SU-DHL-6 (cell line): ENCODE results near the gene CHRNE.

Source experiments
- H2AFZ ChIP-seq: fragments of 200-600 bp; sonication (generic); 2 replicates; pipeline ENCODE4 v1.6.1; 2014; ENCODE audit warnings: low read depth, mild to moderate bottlenecking, moderate library complexity, mixed read lengths, antibody characterized with exemption, low read length; ENCODE audit not compliant: severe bottlenecking
- H3F3A ChIP-seq: fragments of 200-600 bp; shearing (Covaris generic); 2 replicates; pipeline ENCODE4 v1.6.0; 2016; ENCODE audit warnings: antibody characterized with exemption, mild to moderate bottlenecking; ENCODE audit not compliant: insufficient read depth
- H3K27ac ChIP-seq: fragments of 200-600 bp; sonication (generic); 2 replicates; pipeline ENCODE4 v1.5.1; 2016; ENCODE audit warnings: low read depth, mild to moderate bottlenecking, low read length, moderate library complexity, mixed read lengths
- H3K27me3 ChIP-seq: fragments of 200-600 bp; sonication (generic), shearing (Covaris generic); 2 replicates; pipeline ENCODE4 v1.6.0; 2014; ENCODE audit warnings: mild to moderate bottlenecking, low read length
- H3K36me3 ChIP-seq: fragments of 200-600 bp; sonication (generic); 2 replicates; pipeline ENCODE4 v1.6.1; 2014; ENCODE audit warnings: mild to moderate bottlenecking, low read length, mixed read lengths
- H3K4me2 ChIP-seq: fragments of 300-600, 200-600 bp; shearing (Covaris generic), sonication (generic); 2 replicates; pipeline ENCODE4 v1.6.0; 2014; ENCODE audit warnings: low read length, low read depth, mild to moderate bottlenecking; ENCODE audit not compliant: poor library complexity, severe bottlenecking
- H3K4me3 ChIP-seq: fragments of 200-600 bp; sonication (generic); 2 replicates; pipeline ENCODE4 v1.5.1; 2014; ENCODE audit warnings: antibody characterized with exemption, low read length, mild to moderate bottlenecking, mixed read lengths; ENCODE audit not compliant: insufficient read depth, poor library complexity, severe bottlenecking
- H3K79me2 ChIP-seq: fragments of 200-600 bp; sonication (generic); 2 replicates; pipeline ENCODE4 v1.6.1; 2014; ENCODE audit warnings: mild to moderate bottlenecking, low read length, moderate library complexity; ENCODE audit not compliant: insufficient read depth
- H3K9ac ChIP-seq: fragments of 200-600 bp; sonication (generic); 2 replicates; pipeline ENCODE4 v1.7.0; 2014; ENCODE audit warnings: mild to moderate bottlenecking, low read length
- H3K9me2 ChIP-seq: fragments of 200-600 bp; sonication (generic); replicated peaks from 2 replicates; pipeline ENCODE4 v1.6.1; 2014; ENCODE audit warnings: low read length; ENCODE audit not compliant: insufficient read depth
- H3K9me3 ChIP-seq: fragments of 200-600 bp; sonication (generic); 2 replicates; pipeline ENCODE4 v1.6.1; 2014; ENCODE audit warnings: low read length, mixed read lengths; ENCODE audit not compliant: insufficient read depth
- H4K20me1 ChIP-seq: fragments of 200-600 bp; sonication (generic); 2 replicates; pipeline ENCODE4 v1.6.1; 2014; ENCODE audit warnings: low read depth, mild to moderate bottlenecking, antibody characterized with exemption, low read length, moderate library complexity, mixed read lengths
- EZH2phosphoT487 ChIP-seq: fragments of 200-600 bp; sonication (generic), shearing (Covaris generic); conservative IDR thresholded peaks from 2 replicates; pipeline ENCODE4 v1.6.1; 2018; ENCODE audit warnings: mild to moderate bottlenecking, antibody characterized with exemption, low read length, moderate library complexity, mixed read lengths
- TF ChIP-seq, protein P1 (sequence below): fragments of 200-600 bp; sonication (generic); IDR thresholded peaks from one replicate; pipeline ENCODE4 v1.5.1; 2017; ENCODE audit warnings: antibody characterized with exemption, mild to moderate bottlenecking, low read length, moderate library complexity; ENCODE audit not compliant: insufficient read depth, poor library complexity, severe bottlenecking

Gene CHRNE

GRCh38 chr17:4862720-4863119 lies 40.2 kb downstream of the CHRNE start:
- H4K20me1 ChIP-seq, result no peaks in the 10 kb centered on the region
- no peak overlapping the region for H3K27ac ChIP-seq
- H3K9me3 ChIP-seq, result no peaks in the 10 kb centered on the region
- H3K27me3 ChIP-seq, result no peaks in the 10 kb centered on the region
- H3K9me2 ChIP-seq, result no peaks in the 10 kb centered on the region
- H3K79me2 ChIP-seq, result no peaks in the 10 kb centered on the region; the same call in 1 of the 2 replicates
- no peak overlapping the region for H3K4me2 ChIP-seq
- no peak overlapping the region for H3K4me3 ChIP-seq
- no peaks in the 10 kb centered on the region for H3K36me3 ChIP-seq
- no peak overlapping the region for H3K9ac ChIP-seq
- no peaks in the 10 kb centered on the region for H3F3A ChIP-seq
- no peak for TF ChIP-seq EZH2phosphoT487
- TF ChIP-seq, protein P1, sequence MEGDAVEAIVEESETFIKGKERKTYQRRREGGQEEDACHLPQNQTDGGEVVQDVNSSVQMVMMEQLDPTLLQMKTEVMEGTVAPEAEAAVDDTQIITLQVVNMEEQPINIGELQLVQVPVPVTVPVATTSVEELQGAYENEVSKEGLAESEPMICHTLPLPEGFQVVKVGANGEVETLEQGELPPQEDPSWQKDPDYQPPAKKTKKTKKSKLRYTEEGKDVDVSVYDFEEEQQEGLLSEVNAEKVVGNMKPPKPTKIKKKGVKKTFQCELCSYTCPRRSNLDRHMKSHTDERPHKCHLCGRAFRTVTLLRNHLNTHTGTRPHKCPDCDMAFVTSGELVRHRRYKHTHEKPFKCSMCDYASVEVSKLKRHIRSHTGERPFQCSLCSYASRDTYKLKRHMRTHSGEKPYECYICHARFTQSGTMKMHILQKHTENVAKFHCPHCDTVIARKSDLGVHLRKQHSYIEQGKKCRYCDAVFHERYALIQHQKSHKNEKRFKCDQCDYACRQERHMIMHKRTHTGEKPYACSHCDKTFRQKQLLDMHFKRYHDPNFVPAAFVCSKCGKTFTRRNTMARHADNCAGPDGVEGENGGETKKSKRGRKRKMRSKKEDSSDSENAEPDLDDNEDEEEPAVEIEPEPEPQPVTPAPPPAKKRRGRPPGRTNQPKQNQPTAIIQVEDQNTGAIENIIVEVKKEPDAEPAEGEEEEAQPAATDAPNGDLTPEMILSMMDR, result no peak
- no peak overlapping the region for H2AFZ ChIP-seq

- no peaks in the 10 kb centered on the region for H3F3A ChIP-seq
- H3K79me2 ChIP-seq, result no peaks in the 10 kb centered on the region; the same call in 1 of the 2 replicates
- H3K9me3 ChIP-seq, result no peaks in the 10 kb centered on the region
- H3K36me3 ChIP-seq, result no peaks in the 10 kb centered on the region
- H3K4me3 ChIP-seq, result no peak overlapping the region
- no peaks in the 10 kb centered on the region for H4K20me1 ChIP-seq
- no peak overlapping the region for H3K27ac ChIP-seq
- no peak for TF ChIP-seq EZH2phosphoT487
- TF ChIP-seq, protein P1, result no peak
- H3K9ac ChIP-seq, result no peak overlapping the region
- H2AFZ ChIP-seq, result no peak overlapping the region
- no peaks in the 10 kb centered on the region for H3K27me3 ChIP-seq
- H3K4me2 ChIP-seq, result no peak overlapping the region
- H3K9me2 ChIP-seq, result no peaks in the 10 kb centered on the region
Observed at GRCh38 chr17:4861052-4861451, 41.8 kb downstream of the CHRNE start.

DNA sequence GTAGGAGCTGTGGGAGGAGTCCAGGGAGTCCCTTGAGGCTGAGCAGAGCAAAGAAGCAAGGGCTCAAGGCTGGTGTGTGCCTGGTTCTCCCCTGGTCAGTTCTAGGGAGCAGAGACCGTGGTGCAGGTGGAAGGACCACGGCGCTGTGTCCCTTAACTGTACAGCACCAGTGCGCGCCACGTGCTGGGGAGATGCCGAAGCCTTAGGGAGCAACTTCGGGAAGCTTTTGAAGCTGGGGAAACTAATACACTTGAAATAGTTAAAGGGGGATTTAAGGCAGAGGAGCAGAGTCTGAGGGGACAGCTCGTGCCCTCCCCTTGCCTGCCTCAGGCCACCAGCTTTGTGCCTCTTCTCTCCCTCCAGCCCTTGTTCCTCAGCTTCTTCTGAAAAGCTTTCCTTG lies 42.2 kb downstream of the CHRNE start:
- Histone ChIP-seq H3K27me3 (no peaks in the 10 kb centered on the region), H3K27ac (no peak overlapping the region), H3F3A (no peaks in the 10 kb centered on the region), H3K4me2 (no peak overlapping the region), H3K79me2 (no peaks in the 10 kb centered on the region; the same call in 1 of the 2 replicates), H3K9me3 (no peaks in the 10 kb centered on the region), H3K36me3 (no peaks in the 10 kb centered on the region), H4K20me1 (no peaks in the 10 kb centered on the region), H3K9me2 (no peaks in the 10 kb centered on the region), H2AFZ (no peak overlapping the region), H3K9ac (no peak overlapping the region), H3K4me3 (no peak overlapping the region)
- TF ChIP-seq EZH2phosphoT487, result no peak

- H2AFZ ChIP-seq, result no peak overlapping the region
- H3K27ac ChIP-seq, result no peak overlapping the region
- H3K27me3 ChIP-seq, result no peaks in the 10 kb centered on the region
- H3K4me2 ChIP-seq, result no peak overlapping the region
- H3K79me2 ChIP-seq, result no peaks in the 10 kb centered on the region; the same call in 1 of the 2 replicates
- no peaks in the 10 kb centered on the region for H4K20me1 ChIP-seq
- no peaks in the 10 kb centered on the region for H3K36me3 ChIP-seq
- H3K4me3 ChIP-seq, result no peak overlapping the region
- H3K9ac ChIP-seq, result no peak overlapping the region
- TF ChIP-seq EZH2phosphoT487, result no peak
- TF ChIP-seq, protein P1, result no peak
- no peaks in the 10 kb centered on the region for H3F3A ChIP-seq
- no peaks in the 10 kb centered on the region for H3K9me3 ChIP-seq
- H3K9me2 ChIP-seq, result no peaks in the 10 kb centered on the region
Observed at GRCh38 chr17:4859816-4860625, 42.9 kb downstream of the CHRNE start.
